Uterus (tissue), 2 donors: ENCODE data around the gene CARMIL3.

ENCODE experiments used
- CTCF ChIP-seq, 4 experiments: fragments of 200-600 bp in 2 of 4; fragments of 450-650 bp in 2 of 4; sonication (generic) in 2 of 4; IDR thresholded peaks; one replicate each; pipeline ENCODE4 v1.5.1; 2016 to 2019; ENCODE audit warnings: antibody characterized with exemption in 4 of 4, mild to moderate bottlenecking in 2 of 4, moderate library complexity in 1 of 4
- POLR2A ChIP-seq, 2 donors: fragments of 450-650 bp; IDR thresholded peaks; one replicate each; pipeline ENCODE4 v1.6.1; 2016; ENCODE audit warnings: antibody characterized with exemption in 2 of 2, mild to moderate bottlenecking in 1 of 2, moderate library complexity in 1 of 2

GRCh38 chr14:24098927-24099813, 47.4 kb downstream of the CARMIL3 start:
- TF ChIP-seq POLR2A (IDR thresholded peaks at IDR 0.05), result no peak
- no peak for TF ChIP-seq CTCF (IDR thresholded peaks at IDR 0.05)
